HEK293 (cell line): ENCODE results near the gene ATP8A2.

Experiments used
- GLIS1 ChIP-seq: fragments of 450-650 bp; formaldehyde crosslinking; IDR thresholded peaks from 2 replicates; pipeline ENCODE4 v1.5.1; 2016; ENCODE audit warnings: missing biosample characterization, missing genetic modification characterization
- KLF10 ChIP-seq: fragments of 450-650 bp; IDR thresholded peaks from 2 replicates; pipeline ENCODE4 v1.5.1; 2018; ENCODE audit warnings: missing biosample characterization, mild to moderate bottlenecking, missing genetic modification characterization
- OSR2 ChIP-seq: fragments of 450-650 bp; formaldehyde crosslinking; IDR thresholded peaks from 2 replicates; pipeline ENCODE4 v1.5.1; 2016; ENCODE audit warnings: missing biosample characterization, missing genetic modification characterization
- ZNF146 ChIP-seq: fragments of 450-650 bp; formaldehyde crosslinking; IDR thresholded peaks from 2 replicates; pipeline ENCODE4 v1.5.1; 2016; ENCODE audit warnings: missing biosample characterization, missing genetic modification characterization
- ZNF211 ChIP-seq: fragments of 450-650 bp; formaldehyde crosslinking; IDR thresholded peaks from 2 replicates; pipeline ENCODE4 v1.5.1; 2016; ENCODE audit warnings: low read depth, missing biosample characterization, missing genetic modification characterization
- ZNF530 ChIP-seq: fragments of 450-650 bp; formaldehyde crosslinking; IDR thresholded peaks from 2 replicates; pipeline ENCODE4 v1.5.1; 2016; ENCODE audit warnings: low read depth, missing biosample characterization, missing genetic modification characterization
- ZNF677 ChIP-seq: fragments of 450-650 bp; IDR thresholded peaks from 2 replicates; pipeline ENCODE4 v1.5.0; 2018; ENCODE audit warnings: missing biosample characterization, mild to moderate bottlenecking, missing genetic modification characterization, moderate library complexity
- TF ChIP-seq, protein P1 (sequence below): fragments of 450-650 bp; formaldehyde crosslinking; IDR thresholded peaks from 2 replicates; pipeline ENCODE4 v1.5.1; 2016; ENCODE audit warnings: missing biosample characterization, missing genetic modification characterization
- TF ChIP-seq, protein P2 (sequence below): fragments of 450-650 bp; formaldehyde crosslinking; IDR thresholded peaks from 2 replicates; pipeline ENCODE4 v1.5.1; 2017; ENCODE audit warnings: missing biosample characterization, missing genetic modification characterization

DNA sequence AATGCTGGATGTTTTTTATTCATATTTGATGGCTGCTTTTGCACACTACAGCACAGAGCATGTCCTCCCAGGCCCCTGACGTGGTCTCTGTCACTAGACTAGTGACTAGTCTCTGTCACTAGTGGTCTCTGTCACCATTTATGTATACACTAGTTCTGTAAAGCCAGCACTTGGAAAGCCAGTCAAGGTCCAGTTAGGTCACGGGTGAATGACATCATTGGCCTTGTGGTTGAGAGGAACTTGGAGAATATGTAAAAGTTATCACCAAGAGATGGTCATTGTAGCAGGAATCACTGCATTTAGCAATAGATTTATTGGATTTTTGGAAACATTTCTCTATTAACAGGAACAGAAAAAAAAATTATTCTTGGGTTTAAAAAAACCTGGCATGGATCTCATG, 607.2 kb downstream of the ATP8A2 start:
- TF ChIP-seq KLF10 (tag by site-specific recombination) (no peak), OSR2 (no peak), ZNF530 (tag by site-specific recombination) (no peak), GLIS1 (no peak), ZNF146 (tag by site-specific recombination) (no peak), ZNF211 (no peak), ZNF677 (tag by site-specific recombination) (no peak)
- TF ChIP-seq, protein P1, sequence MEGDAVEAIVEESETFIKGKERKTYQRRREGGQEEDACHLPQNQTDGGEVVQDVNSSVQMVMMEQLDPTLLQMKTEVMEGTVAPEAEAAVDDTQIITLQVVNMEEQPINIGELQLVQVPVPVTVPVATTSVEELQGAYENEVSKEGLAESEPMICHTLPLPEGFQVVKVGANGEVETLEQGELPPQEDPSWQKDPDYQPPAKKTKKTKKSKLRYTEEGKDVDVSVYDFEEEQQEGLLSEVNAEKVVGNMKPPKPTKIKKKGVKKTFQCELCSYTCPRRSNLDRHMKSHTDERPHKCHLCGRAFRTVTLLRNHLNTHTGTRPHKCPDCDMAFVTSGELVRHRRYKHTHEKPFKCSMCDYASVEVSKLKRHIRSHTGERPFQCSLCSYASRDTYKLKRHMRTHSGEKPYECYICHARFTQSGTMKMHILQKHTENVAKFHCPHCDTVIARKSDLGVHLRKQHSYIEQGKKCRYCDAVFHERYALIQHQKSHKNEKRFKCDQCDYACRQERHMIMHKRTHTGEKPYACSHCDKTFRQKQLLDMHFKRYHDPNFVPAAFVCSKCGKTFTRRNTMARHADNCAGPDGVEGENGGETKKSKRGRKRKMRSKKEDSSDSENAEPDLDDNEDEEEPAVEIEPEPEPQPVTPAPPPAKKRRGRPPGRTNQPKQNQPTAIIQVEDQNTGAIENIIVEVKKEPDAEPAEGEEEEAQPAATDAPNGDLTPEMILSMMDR = no peak
- TF ChIP-seq, protein P2, sequence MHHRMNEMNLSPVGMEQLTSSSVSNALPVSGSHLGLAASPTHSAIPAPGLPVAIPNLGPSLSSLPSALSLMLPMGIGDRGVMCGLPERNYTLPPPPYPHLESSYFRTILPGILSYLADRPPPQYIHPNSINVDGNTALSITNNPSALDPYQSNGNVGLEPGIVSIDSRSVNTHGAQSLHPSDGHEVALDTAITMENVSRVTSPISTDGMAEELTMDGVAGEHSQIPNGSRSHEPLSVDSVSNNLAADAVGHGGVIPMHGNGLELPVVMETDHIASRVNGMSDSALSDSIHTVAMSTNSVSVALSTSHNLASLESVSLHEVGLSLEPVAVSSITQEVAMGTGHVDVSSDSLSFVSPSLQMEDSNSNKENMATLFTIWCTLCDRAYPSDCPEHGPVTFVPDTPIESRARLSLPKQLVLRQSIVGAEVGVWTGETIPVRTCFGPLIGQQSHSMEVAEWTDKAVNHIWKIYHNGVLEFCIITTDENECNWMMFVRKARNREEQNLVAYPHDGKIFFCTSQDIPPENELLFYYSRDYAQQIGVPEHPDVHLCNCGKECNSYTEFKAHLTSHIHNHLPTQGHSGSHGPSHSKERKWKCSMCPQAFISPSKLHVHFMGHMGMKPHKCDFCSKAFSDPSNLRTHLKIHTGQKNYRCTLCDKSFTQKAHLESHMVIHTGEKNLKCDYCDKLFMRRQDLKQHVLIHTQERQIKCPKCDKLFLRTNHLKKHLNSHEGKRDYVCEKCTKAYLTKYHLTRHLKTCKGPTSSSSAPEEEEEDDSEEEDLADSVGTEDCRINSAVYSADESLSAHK (tag by site-specific recombination) = no peak
